B cell (primary cell): ENCODE data around the gene FBXO24. TPM values are rescaled to one million over a fixed set of nuclear protein-coding genes. Genes with fewer than 3 reads are reported as not detected.

Experiments
- ATAC-seq: fragments of 200-7000 bp; cut with Tn5 transposase; one replicate; pipeline ENCODE4 v1.10.0; 2021; ENCODE audit warnings: low read depth, mild to moderate bottlenecking, moderate number of reproducible peaks, moderate library complexity
- CTCF ChIA-PET: fragments of 350-600 bp; sonication (Branson Sonifier 250); formaldehyde crosslinking; loops from one replicate; lab custom pipeline; 2021; ENCODE audit warnings: antibody characterized with exemption, inconsistent platforms; lab: Charles Lee
- POLR2A ChIA-PET: fragments of 350-600 bp; sonication (Branson Sonifier 250); formaldehyde crosslinking; loops from one replicate; lab custom pipeline; 2021; ENCODE audit warnings: antibody characterized with exemption; lab: Charles Lee
- DNase-seq: peaks from one replicate; pipeline ENCODE4 v3.0.0; 2013
- H2AFZ ChIP-seq: 2 replicates; pipeline ENCODE4 v1.6.1; 2012; ENCODE audit warnings: mild to moderate bottlenecking, low read depth, low read length; ENCODE audit not compliant: insufficient read depth, poor library complexity, severe bottlenecking
- H3K27ac ChIP-seq, 2 donors: 1 replicate in 1 of 2; 2 replicates in 1 of 2; pipeline ENCODE4 v1.5.1; 2012 to 2013; ENCODE audit warnings: low read length in 2 of 2, mild to moderate bottlenecking in 2 of 2, moderate library complexity in 1 of 2
- H3K27me3 ChIP-seq, 4 experiments: fragments of 200-600 bp in 1 of 4; sonication (generic) in 1 of 4; replicated peaks in 1 of 4; 1 replicate in 2 of 4; 2 replicates in 2 of 4; pipeline versions ENCODE4 v1.6.1 to v1.7.0; 2013 to 2016; ENCODE audit warnings: low read length in 3 of 4, mild to moderate bottlenecking in 2 of 4, mixed read lengths in 1 of 4, moderate library complexity in 1 of 4; ENCODE audit not compliant: insufficient read depth in 4 of 4, control insufficient read depth in 3 of 4; ENCODE audit errors: control extremely low read depth in 1 of 4
- H3K36me3 ChIP-seq, 2 experiments: replicated peaks in 1 of 2; 1 replicate in 1 of 2; 2 replicates in 1 of 2; pipeline versions ENCODE4 v1.6.1 to v1.7.1; 2013; ENCODE audit warnings: low read length in 1 of 2; ENCODE audit not compliant: insufficient read depth in 2 of 2, control insufficient read depth in 1 of 2; ENCODE audit errors: control extremely low read depth in 1 of 2, extremely low read depth in 1 of 2
- H3K4me1 ChIP-seq, 2 donors: fragments of 200-600 bp in 1 of 2; sonication (generic) in 1 of 2; 1 replicate in 1 of 2; 2 replicates in 1 of 2; pipeline versions ENCODE4 v1.5.1 to v1.6.1; 2013 to 2017; ENCODE audit warnings: low read length in 2 of 2; ENCODE audit not compliant: control insufficient read depth in 2 of 2, insufficient read depth in 2 of 2
- H3K4me2 ChIP-seq: replicated peaks from 2 replicates; pipeline ENCODE3; 2012; ENCODE audit warnings: mild to moderate bottlenecking, low read depth, low read length; ENCODE audit not compliant: poor library complexity, severe bottlenecking
- H3K4me3 ChIP-seq, 5 experiments: fragments of 200-600 bp in 1 of 5; sonication (generic) in 1 of 5; 1 replicate in 3 of 5; 2 replicates in 2 of 5; pipeline versions ENCODE4 v1.5.1 to v1.7.0; 2011 to 2016; ENCODE audit warnings: low read length in 4 of 5, mild to moderate bottlenecking in 4 of 5, low read depth in 2 of 5, control low read depth in 1 of 5, moderate library complexity in 1 of 5; ENCODE audit not compliant: insufficient read depth in 1 of 5; ENCODE audit errors: control extremely low read depth in 1 of 5, extremely low read depth in 1 of 5
- H3K79me2 ChIP-seq: fragments of 200-600 bp; sonication (generic); one replicate; pipeline ENCODE4 v1.6.0; 2016; ENCODE audit warnings: low read length; ENCODE audit not compliant: control insufficient read depth, insufficient read depth
- H3K9ac ChIP-seq: fragments of 200-600 bp; sonication (generic); 2 replicates; pipeline ENCODE4 v1.6.1; 2017; ENCODE audit warnings: mild to moderate bottlenecking, low read length, moderate library complexity
- H3K9me3 ChIP-seq, 3 donors: one replicate each; pipeline versions ENCODE4 v1.6.1 to v1.7.1; 2013; ENCODE audit warnings: low read length in 2 of 3; ENCODE audit not compliant: control insufficient read depth in 2 of 3, insufficient read depth in 1 of 3; ENCODE audit errors: control extremely low read depth in 1 of 3
- H4K20me1 ChIP-seq: 2 replicates; pipeline ENCODE4 v1.6.0; 2012; ENCODE audit warnings: mild to moderate bottlenecking, low read length; ENCODE audit not compliant: insufficient read depth, control insufficient read depth, poor library complexity, severe bottlenecking
- H3K27ac Mint-ChIP-seq: one replicate; pipeline ENCODE4 v1.8.0; 2021; ENCODE audit warnings: mixed read lengths
- H3K27me3 Mint-ChIP-seq: one replicate; pipeline ENCODE4 v1.8.0; 2021; ENCODE audit warnings: mixed read lengths
- H3K4me1 Mint-ChIP-seq: one replicate; pipeline ENCODE4 v1.8.0; 2021; ENCODE audit warnings: mixed read lengths
- H3K4me3 Mint-ChIP-seq: one replicate; pipeline ENCODE4 v1.8.0; 2021; ENCODE audit warnings: mixed read lengths
- H3K9me3 Mint-ChIP-seq: one replicate; pipeline ENCODE4 v1.8.0; 2022; ENCODE audit warnings: mixed read lengths; ENCODE audit not compliant: insufficient read depth
- EZH2 ChIP-seq: IDR thresholded peaks from 2 replicates; pipeline ENCODE4 v1.6.1; 2012; ENCODE audit warnings: borderline replicate concordance, low read depth, mild to moderate bottlenecking, moderate library complexity, low read length; ENCODE audit not compliant: insufficient read depth, poor library complexity, severe bottlenecking
- WGBS: methylation state at CpG from one replicate; pipeline ENCODE4 v1.1.5; 2013; ENCODE audit warnings: missing lambda C conversion rate; ENCODE audit not compliant: insufficient coverage; 5-methylcytosine and 5-hydroxymethylcytosine counted together
- intact Hi-C: fragments of 100-400 bp; cut with micrococcal nuclease; formaldehyde crosslinking; loops from one replicate; pipeline ENCODE4 v1.10.0; 2022
- polyA plus RNA-seq: library from polyadenylated mRNA; depleted of rRNA; stranded (reverse); fragments of >200 nt; gene quantifications from 2 replicates; pipeline ENCODE4 v1.2.3, GENCODE V29; 2012
- total RNA-seq, 2 donors: library from RNA; stranded (reverse); fragments of 120-200 nt in 1 of 2; gene quantifications; 1 replicate in 1 of 2; 2 replicates in 1 of 2; pipeline versions ENCODE4 v1.2.3 to v1.2.4, GENCODE V29; 2013 to 2022
- TF ChIP-seq, protein P1 (sequence below): fragments of 200-600 bp; IDR thresholded peaks from one replicate; pipeline ENCODE4 v1.8.0; 2022; ENCODE audit warnings: antibody characterized with exemption, mild to moderate bottlenecking

FBXO24 gene
- total and polyA plus RNA-seq, 2 donors (not counting 1 experiment from before 2014, with no cell fraction given), result 1.2 to 1.6 TPM

GRCh38 chr7:100641463-100641859 is 55.3 kb downstream of the FBXO24 start, which contains the start of gene TFR2:
TSS of gene TFR2 (minus strand) at chr7:100641552. CDS start at chr7:100641509, 43 bp downstream.
- Histone ChIP-seq H2AFZ (no peak within 1 kb of the TSS), H3K36me3 (no peaks in the 10 kb centered on the region), H4K20me1 (no peaks in the 10 kb centered on the region), H3K4me3 (peak within 1 kb of the TSS in 1 of 5 experiments; percentile 29), H3K27ac (no peak within 1 kb of the TSS), H3K79me2 (no peaks in the 10 kb centered on the region), H3K9me3 (peaks cover 0 to 9% (median 0%) of the 10 kb centered on the region in 3 donors), H3K4me2 (peak within 1 kb of the TSS; percentile 57), H3K4me1 (peaks cover 4 to 10% of the 10 kb centered on the region in 2 donors), H3K9ac (no peak within 1 kb of the TSS), H3K27me3 (peaks cover 0 to 15% (median 2%) of the 10 kb centered on the region in 4 experiments)
- Mint-ChIP-seq H3K27me3 (peaks cover 10% of the 10 kb centered on the region), H3K27ac (no peak within 1 kb of the TSS), H3K9me3 (no peaks in the 10 kb centered on the region), H3K4me1 (peaks cover 8% of the 10 kb centered on the region), H3K4me3 (no peak within 1 kb of the TSS)
- POLR2A ChIA-PET, result no interaction called here
- DNase-seq, result no peak
- TF ChIP-seq EZH2, result no peak
- TF ChIP-seq, protein P1, sequence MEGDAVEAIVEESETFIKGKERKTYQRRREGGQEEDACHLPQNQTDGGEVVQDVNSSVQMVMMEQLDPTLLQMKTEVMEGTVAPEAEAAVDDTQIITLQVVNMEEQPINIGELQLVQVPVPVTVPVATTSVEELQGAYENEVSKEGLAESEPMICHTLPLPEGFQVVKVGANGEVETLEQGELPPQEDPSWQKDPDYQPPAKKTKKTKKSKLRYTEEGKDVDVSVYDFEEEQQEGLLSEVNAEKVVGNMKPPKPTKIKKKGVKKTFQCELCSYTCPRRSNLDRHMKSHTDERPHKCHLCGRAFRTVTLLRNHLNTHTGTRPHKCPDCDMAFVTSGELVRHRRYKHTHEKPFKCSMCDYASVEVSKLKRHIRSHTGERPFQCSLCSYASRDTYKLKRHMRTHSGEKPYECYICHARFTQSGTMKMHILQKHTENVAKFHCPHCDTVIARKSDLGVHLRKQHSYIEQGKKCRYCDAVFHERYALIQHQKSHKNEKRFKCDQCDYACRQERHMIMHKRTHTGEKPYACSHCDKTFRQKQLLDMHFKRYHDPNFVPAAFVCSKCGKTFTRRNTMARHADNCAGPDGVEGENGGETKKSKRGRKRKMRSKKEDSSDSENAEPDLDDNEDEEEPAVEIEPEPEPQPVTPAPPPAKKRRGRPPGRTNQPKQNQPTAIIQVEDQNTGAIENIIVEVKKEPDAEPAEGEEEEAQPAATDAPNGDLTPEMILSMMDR, result no peak
- 38% methylated on average over 9 of the region's 10 CpGs for WGBS
- no peak for ATAC-seq
- CTCF ChIA-PET, result interaction anchor here (1.0 to 1.3 kb wide), 2 partner anchors 9 to 29 kb away, joined by 3 to 5 read pairs; partner anchors contain the start of gene MOSPD3
- intact Hi-C loops, result no loop called here

GRCh38 chr7:100641860-100642533 is 55.9 kb downstream of the FBXO24 start:
- Mint-ChIP-seq H3K4me1 (peaks cover 8% of the 10 kb centered on the region), H3K27ac (no peak overlapping the region), H3K4me3 (no peak overlapping the region), H3K27me3 (peaks cover 10% of the 10 kb centered on the region), H3K9me3 (no peaks in the 10 kb centered on the region)
- ATAC-seq (no peak), DNase-seq (no peak)
- H2AFZ ChIP-seq, result no peak overlapping the region
- no peak overlapping the region for H3K9ac ChIP-seq
- peak overlapping the region in 1 of 5 experiments; percentile 29 for H3K4me3 ChIP-seq
- peak overlapping the region; percentile 57 for H3K4me2 ChIP-seq
- CTCF ChIA-PET, result interaction anchor here (1.0 to 1.3 kb wide), 2 partner anchors 9 to 29 kb away, joined by 3 to 5 read pairs; partner anchors contain the start of gene MOSPD3
- H3K9me3 ChIP-seq, result peaks cover 0 to 9% (median 0%) of the 10 kb centered on the region in 3 donors
- H3K36me3 ChIP-seq, result no peaks in the 10 kb centered on the region
- H3K4me1 ChIP-seq, result peaks cover 4 to 10% of the 10 kb centered on the region in 2 donors
- 88% methylated on average over 8 of the region's 10 CpGs for WGBS
- no peaks in the 10 kb centered on the region for H3K79me2 ChIP-seq
- POLR2A ChIA-PET, result no interaction called here
- no peaks in the 10 kb centered on the region for H4K20me1 ChIP-seq
- H3K27ac ChIP-seq, result no peak overlapping the region
- TF ChIP-seq EZH2, result no peak
- TF ChIP-seq, protein P1, result no peak
- intact Hi-C loops, result no loop called here
- peaks cover 0 to 16% (median 2%) of the 10 kb centered on the region in 4 experiments for H3K27me3 ChIP-seq
